NCI-H1105 treated with DMSO at 0.1 percent for 48 hours (cell line): ENCODE data around the gene SERPINI1.

Experiments
- DNase-seq: peaks from one replicate; lab custom pipeline; 2025; lab: John Stamatoyannopoulos, UW

The SERPINI1 gene

GRCh38 chr3:167851171-167851570 lies 115.7 kb downstream of the SERPINI1 start:
- DNase-seq: no peak

DNA sequence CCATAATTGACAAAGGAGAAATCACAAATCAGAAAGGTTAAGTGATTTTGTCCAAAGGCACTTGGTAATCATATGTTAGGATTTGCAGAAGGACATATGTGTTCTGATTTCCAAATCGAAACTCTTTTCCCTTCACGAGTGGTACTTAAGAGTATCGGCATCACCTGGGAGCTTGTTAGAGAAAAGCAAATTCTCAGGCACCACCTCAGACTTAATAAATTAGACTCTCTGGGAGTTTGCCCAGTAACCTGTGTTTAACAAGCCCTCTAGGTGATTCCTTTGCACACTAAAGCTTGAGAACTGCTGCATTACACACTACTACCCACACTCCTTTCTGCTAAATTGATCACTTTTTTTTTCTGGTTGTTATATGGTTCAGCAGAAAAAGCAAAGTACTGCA lies 116.2 kb downstream of the SERPINI1 start:
- DNase-seq: no peak

DNA sequence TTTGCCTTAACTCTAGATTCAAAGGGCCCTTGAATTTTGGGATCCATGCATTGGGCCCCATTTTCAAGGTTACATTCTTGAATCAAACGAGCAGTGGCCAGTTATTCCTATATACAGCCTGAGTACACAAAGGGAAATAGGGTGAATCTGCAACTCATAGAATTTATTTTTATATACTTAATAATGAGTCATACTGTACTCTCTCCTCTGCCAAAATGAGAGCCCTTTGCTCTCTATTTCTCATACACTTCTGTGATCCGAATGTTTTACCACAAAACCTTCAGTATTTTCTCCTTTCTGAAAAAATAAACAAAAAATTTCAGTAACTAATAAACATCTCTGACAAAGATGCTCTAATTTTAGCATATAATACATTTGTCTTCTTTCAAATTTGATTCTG lies 116.7 kb downstream of the SERPINI1 start:
- no peak for DNase-seq

DNA sequence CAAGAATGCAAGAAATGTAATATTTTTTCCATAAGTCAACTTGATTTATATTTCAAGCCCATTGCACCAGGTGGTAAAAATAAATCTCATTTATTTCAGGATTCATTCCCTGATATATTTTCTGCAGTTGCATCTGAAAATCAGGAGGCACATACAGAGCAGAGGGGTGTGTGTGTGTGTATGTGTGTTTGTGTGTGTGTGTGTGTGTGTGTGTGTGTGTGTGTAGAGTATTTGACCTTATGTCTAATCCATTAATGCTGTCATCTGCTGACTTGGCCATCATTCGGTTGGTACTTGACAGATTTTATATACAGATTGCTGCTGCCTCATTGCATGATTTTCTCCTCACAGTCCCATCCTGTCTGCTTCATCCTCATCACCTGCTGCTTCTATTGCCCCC lies 118.5 kb downstream of the SERPINI1 start:
- no peak for DNase-seq

- no peak for DNase-seq
Observed at GRCh38 chr3:167854846-167855245, 119.3 kb downstream of the SERPINI1 start.

DNA sequence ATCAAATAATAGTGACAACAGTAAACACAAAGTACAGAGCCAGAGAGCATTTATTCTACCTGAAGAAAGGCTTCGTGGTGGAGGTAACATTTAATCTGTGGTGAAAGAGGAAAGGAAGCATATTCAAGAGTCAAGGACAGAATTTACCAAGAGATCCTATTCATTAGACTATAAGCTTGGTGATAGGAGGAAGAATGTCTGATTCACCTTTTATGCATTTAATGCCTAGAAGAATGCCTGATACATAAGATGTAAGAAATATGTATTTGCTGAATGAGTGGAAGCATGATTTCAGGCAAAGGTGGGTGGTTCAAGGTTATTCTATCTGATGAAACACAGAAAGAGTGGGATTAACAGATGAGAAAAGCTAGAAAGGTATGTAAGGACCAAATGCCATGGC lies 119.8 kb downstream of the SERPINI1 start:
- no peak for DNase-seq

- no peak for DNase-seq
Observed at GRCh38 chr3:167858865-167859264, 123.3 kb downstream of the SERPINI1 start.

DNA sequence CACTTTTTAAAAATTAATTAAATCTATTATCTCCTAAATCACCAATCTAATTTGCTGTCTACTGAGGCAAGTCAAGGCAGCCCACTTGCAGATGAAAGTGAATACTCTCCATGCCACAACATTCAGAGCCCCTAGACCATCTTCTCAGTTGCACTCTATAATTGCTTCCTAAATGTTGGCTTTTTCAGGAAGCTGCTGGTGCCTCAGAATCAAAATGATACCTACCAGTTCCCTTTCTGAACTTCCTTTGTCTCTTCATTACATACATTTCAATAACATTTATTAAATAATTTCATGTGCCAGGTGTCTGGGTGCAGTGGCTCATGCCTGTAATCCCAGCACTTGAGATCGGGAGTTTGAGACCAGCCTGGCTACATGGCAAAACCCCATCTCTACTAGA lies 124.1 kb downstream of the SERPINI1 start:
- DNase-seq: no peak

GRCh38 chr3:167861649-167862048 lies 126.1 kb downstream of the SERPINI1 start:
- DNase-seq: no peak

DNA sequence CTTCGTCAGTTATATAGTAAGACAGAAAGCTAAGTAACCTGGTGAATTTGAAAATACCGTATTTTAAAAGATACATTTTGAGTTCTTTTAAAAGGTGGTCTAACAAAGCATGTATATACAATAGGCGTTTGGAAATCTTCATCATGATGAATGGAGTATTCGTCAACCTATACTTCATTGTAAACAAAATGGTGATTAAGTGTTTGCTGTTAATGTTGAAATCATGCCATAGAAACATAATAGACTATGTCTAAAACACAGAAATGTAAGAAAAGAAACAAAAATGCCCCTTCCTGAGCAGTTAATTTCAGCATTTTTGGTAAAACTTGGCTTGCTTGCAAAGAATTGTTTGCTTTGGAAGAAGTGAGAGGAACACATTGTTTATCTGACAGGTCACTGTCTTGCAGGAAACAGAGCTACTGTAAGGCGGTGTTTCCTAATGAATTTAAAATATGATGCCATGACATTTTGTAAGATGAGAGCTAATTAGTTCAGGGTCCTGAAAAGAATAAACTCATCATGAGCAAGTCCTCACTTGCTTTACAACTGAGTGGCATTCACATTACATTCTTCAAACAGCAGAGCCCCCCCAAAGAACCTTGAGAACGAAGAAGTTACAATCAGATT lies 126.7 kb downstream of the SERPINI1 start:
- DNase-seq: no peak

DNA sequence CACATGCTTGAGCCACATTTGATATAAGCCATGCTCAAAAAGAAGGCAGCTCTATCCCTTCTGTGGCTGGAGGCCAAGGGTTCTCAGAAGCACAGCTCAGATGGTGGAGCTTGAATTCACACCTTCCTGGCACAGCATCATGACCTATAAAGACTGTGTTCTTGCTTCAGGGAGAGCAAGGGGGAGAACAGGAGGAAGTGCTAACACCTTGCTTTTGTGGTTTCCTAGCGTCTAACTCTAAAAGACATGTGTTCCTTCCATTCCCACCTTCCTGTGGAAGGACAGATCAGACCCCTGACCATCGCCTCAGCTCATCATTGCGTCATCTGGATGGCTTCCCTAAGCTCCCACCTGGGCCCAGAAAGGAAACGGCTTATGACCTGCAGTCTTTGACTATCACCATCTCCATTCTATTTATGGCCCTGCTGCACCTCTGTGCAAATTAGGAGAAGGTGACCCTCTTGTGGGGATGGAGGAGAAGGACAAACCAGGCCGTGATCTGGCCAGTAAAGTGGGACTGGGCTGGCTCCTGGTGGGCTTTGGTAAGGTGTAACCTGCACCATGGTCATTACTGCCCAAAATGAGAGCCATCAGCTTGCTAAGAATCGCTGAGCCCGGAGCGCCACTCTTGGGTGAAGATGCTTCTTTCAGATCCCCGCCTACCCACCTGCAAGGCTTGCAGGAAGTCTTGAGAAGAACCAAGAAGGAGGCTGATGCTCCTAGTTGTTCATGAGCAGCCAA lies 128.5 kb downstream of the SERPINI1 start:
- no peak for DNase-seq

GRCh38 chr3:167864552-167864874 lies 129.0 kb downstream of the SERPINI1 start:
- DNase-seq: no peak

GRCh38 chr3:167866331-167866730 lies 130.8 kb downstream of the SERPINI1 start:
- DNase-seq: no peak

GRCh38 chr3:167867981-167868380 lies 132.5 kb downstream of the SERPINI1 start:
- DNase-seq: no peak

- DNase-seq: no peak
Observed at GRCh38 chr3:167870181-167870580, 134.7 kb downstream of the SERPINI1 start.

- DNase-seq: no peak
Observed at GRCh38 chr3:167870759-167871158, 135.2 kb downstream of the SERPINI1 start.

DNA sequence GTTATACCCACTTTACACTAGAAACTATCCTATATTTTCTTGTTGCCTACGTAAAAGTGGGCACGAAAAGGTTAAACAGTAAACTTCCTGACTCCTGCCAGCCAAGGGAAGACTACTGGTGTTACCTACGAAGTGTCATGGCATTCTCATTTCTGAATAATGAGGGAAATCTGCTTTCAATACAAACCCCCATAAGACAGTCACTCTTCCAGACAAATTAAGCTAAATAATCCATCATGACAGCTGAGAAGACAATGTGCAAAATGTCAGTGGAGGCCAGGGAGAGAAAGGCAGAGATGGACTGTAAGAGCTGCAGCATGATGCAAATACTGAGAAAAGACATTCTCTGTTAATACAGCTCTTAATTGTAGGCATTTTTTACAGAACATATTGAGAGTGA lies 136.5 kb downstream of the SERPINI1 start:
- DNase-seq: no peak

- no peak for DNase-seq
Observed at GRCh38 chr3:167872941-167873340, 137.4 kb downstream of the SERPINI1 start.

- no peak for DNase-seq
Observed at GRCh38 chr3:167874671-167875372, 139.3 kb downstream of the SERPINI1 start.
